ENCODE results near the gene TNFRSF19. TPM values are rescaled to one million over a fixed set of nuclear protein-coding genes. Genes with fewer than 3 reads are reported as not detected.

The TNFRSF19 gene
- total and polyA plus RNA-seq, 10 donors, result 1.0 to 12.2 (median 3.8) TPM

- no peak overlapping the region for H3K4me3 ChIP-seq
- DNase-seq, result no peak
- no peaks in the 10 kb centered on the region for H3K27me3 ChIP-seq (replicated peaks in 1 of 7)
- intact Hi-C loops (cut with DNase I; ENCODE audit: low total_unique reads), result no loop called here
- no peak overlapping the region for H3K27ac ChIP-seq
- H3K36me3 ChIP-seq, result no peaks in the 10 kb centered on the region
- WGBS, 5 donors, result 70 to 91% (median 77%) methylated on average over 1 of the region's 1 CpG
- H3K4me1 ChIP-seq, result peaks cover 0 to 3% (median 0%) of the 10 kb centered on the region in 6 donors
- peaks cover 0 to 8% (median 0%) of the 10 kb centered on the region in 8 donors for H3K9me3 ChIP-seq
- TF ChIP-seq POLR2A (IDR thresholded peaks at IDR 0.05) (no peak), POLR2AphosphoS5 (IDR thresholded peaks at IDR 0.05) (no peak)
- TF ChIP-seq, protein P1, sequence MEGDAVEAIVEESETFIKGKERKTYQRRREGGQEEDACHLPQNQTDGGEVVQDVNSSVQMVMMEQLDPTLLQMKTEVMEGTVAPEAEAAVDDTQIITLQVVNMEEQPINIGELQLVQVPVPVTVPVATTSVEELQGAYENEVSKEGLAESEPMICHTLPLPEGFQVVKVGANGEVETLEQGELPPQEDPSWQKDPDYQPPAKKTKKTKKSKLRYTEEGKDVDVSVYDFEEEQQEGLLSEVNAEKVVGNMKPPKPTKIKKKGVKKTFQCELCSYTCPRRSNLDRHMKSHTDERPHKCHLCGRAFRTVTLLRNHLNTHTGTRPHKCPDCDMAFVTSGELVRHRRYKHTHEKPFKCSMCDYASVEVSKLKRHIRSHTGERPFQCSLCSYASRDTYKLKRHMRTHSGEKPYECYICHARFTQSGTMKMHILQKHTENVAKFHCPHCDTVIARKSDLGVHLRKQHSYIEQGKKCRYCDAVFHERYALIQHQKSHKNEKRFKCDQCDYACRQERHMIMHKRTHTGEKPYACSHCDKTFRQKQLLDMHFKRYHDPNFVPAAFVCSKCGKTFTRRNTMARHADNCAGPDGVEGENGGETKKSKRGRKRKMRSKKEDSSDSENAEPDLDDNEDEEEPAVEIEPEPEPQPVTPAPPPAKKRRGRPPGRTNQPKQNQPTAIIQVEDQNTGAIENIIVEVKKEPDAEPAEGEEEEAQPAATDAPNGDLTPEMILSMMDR (IDR thresholded peaks at IDR 0.05 in 8 of 11, conservative IDR thresholded peaks at IDR 0.05 in 3 of 11), result no peak
Observed at GRCh38 chr13:23709536-23709935, 139.3 kb downstream of the TNFRSF19 start.

DNA sequence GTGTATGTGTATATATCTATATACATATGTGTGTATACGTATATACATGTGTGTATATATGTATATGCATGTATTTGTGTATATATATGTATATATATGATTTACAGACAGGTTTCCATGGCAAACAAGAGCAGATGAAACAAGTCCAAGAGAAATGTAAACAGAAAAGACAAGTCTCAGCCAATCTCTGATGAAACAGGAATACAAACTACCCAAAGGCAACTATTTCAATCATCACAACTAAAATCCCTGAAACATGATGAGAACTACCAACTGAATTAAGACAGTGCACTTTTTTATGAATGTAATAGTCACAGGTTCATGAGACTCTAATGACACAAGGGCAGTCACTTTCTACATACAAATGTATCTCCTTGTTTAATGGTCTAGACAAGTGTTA is 140.2 kb downstream of the TNFRSF19 start:
- Histone ChIP-seq H3K4me3 (no peak overlapping the region), H3K27me3 (replicated peaks in 1 of 7) (no peaks in the 10 kb centered on the region), H3K27ac (no peak overlapping the region), H3K4me1 (peaks cover 0 to 3% (median 0%) of the 10 kb centered on the region in 6 donors), H3K36me3 (no peaks in the 10 kb centered on the region), H3K9me3 (peaks cover 0 to 8% (median 0%) of the 10 kb centered on the region in 8 donors)
- TF ChIP-seq, protein P1 (IDR thresholded peaks at IDR 0.05 in 8 of 11, conservative IDR thresholded peaks at IDR 0.05 in 3 of 11), result no peak
- TF ChIP-seq POLR2A (IDR thresholded peaks at IDR 0.05) (no peak), POLR2AphosphoS5 (IDR thresholded peaks at IDR 0.05) (no peak)
- DNase-seq, result no peak
- intact Hi-C loops (cut with DNase I; ENCODE audit: low total_unique reads), result no loop called here
- 89 to 100% (median 94%) methylated on average over 1 of the region's 1 CpG for WGBS, 5 donors

- 70 to 84% (median 75%) methylated on average over 3 of the region's 3 CpGs for WGBS, 5 donors
- no peak for DNase-seq
- Histone ChIP-seq H3K27me3 (replicated peaks in 1 of 7) (no peaks in the 10 kb centered on the region), H3K4me3 (no peak overlapping the region), H3K36me3 (no peaks in the 10 kb centered on the region), H3K4me1 (no peaks in the 10 kb centered on the region), H3K27ac (no peak overlapping the region), H3K9me3 (peaks cover 0 to 8% (median 0%) of the 10 kb centered on the region in 8 donors)
- TF ChIP-seq POLR2AphosphoS5 (IDR thresholded peaks at IDR 0.05) (no peak), POLR2A (IDR thresholded peaks at IDR 0.05) (no peak)
- TF ChIP-seq, protein P1 (IDR thresholded peaks at IDR 0.05 in 8 of 11, conservative IDR thresholded peaks at IDR 0.05 in 3 of 11), result no peak
- intact Hi-C loops (cut with DNase I; ENCODE audit: low total_unique reads), result no loop called here
Observed at GRCh38 chr13:23711355-23711754, 141.1 kb downstream of the TNFRSF19 start.

DNA sequence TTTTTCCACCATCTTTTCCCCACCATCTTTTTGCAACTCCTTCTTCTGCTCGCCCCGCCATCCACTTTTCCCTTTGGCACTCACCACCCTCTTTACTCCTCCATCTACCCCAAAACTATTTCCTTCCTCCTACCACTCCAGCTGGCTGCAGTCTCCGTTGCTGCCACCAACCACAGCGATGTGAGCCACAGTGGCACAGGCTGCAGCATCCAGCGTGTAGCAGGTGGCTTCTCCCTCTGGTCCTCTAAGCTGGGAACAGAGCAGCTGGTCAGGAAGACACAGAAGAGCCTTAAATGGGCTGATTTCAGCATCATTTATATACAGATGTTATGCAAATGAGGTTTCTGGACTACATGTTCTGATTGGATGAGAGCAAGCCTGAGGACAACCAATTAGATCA is 144.5 kb downstream of the TNFRSF19 start:
- TF ChIP-seq POLR2AphosphoS5 (IDR thresholded peaks at IDR 0.05), result no peak
- TF ChIP-seq, protein P1 (IDR thresholded peaks at IDR 0.05 in 8 of 11, conservative IDR thresholded peaks at IDR 0.05 in 3 of 11), result no peak
- no peak overlapping the region for H3K27ac ChIP-seq
- H3K9me3 ChIP-seq, result peaks cover 0 to 8% (median 0%) of the 10 kb centered on the region in 8 donors
- H3K4me3 ChIP-seq, result no peak overlapping the region
- 50 to 75% (median 61%) methylated on average over 5 of the region's 5 CpGs for WGBS, 5 donors
- H3K36me3 ChIP-seq, result no peaks in the 10 kb centered on the region
- intact Hi-C loops (cut with DNase I; ENCODE audit: low total_unique reads), result no loop called here
- H3K27me3 ChIP-seq (replicated peaks in 1 of 7), result no peaks in the 10 kb centered on the region
- DNase-seq, result no peak
- H3K4me1 ChIP-seq, result no peaks in the 10 kb centered on the region

All from spleen (tissue), 11 donors.